ENCODE measurements around the gene NOXA1.

Gene NOXA1

GRCh38 chr9:137388589-137389427, 34.4 kb upstream of the NOXA1 start:
- no peak for DNase-seq

- DNase-seq = no peak
Measured at GRCh38 chr9:137389428-137389746, 33.8 kb upstream of the NOXA1 start.

DNA sequence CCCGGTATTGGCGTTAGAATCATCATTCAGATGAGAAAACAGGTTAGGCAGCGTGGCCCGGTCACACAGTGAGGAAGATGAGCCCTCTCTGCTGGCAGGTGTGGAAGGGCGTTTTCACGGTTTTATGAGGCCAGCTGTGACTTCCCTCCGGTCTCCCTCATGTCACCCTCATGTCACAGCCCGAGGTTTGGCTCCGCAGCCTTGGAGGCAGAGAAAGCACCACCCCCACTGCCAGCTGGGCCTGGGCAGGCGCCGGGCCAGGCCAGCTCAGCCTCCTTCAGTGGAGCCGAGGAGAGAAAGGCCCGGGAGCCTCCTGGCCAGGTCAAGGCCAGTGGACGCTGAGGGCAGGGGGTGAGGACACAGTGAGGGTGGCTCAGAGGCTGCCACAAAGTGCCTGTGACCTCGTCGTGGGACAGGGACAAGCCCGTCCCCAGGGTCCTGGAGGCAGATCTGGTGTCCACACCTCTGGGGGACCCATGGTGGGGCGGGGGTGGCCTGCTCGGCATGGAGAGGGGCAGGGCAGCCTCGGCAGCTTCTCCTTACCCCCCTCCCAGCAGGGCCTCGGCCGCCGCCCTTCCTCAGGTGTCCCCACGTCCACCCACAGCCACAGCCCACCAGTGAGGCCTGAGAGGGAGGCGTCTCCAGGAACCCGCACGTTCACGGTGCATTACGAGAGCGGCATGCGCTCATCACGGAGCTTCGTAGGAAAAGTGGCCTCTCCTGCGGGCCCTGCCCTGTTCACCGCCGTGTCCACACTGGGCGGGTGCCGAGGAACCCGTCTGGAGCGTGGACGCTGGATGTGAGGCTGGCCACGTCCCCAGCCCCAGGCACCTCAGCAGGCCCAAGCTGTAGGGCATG, 32.4 kb upstream of the NOXA1 start:
- DNase-seq = no peak

DNA sequence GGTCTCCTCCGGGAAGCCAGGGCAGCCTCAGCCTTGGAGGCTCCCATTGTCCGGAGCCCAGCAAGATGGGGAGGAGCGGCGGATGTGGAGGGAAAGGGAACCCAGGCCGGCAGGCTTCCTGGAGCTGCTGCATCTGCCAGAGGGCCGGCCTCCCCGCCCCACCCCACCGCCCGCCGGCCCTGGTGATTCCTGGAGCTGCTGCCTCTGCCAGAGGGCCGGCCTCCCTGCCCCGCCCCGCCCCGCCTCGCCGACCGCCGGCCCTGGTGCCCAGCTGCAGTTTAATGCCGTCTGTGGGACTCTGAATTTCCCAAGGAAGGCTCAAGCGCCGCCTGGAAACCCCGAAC, 31.8 kb upstream of the NOXA1 start:
- no peak for DNase-seq

GRCh38 chr9:137392232-137393007, 30.8 kb upstream of the NOXA1 start:
- no peak for DNase-seq

DNA sequence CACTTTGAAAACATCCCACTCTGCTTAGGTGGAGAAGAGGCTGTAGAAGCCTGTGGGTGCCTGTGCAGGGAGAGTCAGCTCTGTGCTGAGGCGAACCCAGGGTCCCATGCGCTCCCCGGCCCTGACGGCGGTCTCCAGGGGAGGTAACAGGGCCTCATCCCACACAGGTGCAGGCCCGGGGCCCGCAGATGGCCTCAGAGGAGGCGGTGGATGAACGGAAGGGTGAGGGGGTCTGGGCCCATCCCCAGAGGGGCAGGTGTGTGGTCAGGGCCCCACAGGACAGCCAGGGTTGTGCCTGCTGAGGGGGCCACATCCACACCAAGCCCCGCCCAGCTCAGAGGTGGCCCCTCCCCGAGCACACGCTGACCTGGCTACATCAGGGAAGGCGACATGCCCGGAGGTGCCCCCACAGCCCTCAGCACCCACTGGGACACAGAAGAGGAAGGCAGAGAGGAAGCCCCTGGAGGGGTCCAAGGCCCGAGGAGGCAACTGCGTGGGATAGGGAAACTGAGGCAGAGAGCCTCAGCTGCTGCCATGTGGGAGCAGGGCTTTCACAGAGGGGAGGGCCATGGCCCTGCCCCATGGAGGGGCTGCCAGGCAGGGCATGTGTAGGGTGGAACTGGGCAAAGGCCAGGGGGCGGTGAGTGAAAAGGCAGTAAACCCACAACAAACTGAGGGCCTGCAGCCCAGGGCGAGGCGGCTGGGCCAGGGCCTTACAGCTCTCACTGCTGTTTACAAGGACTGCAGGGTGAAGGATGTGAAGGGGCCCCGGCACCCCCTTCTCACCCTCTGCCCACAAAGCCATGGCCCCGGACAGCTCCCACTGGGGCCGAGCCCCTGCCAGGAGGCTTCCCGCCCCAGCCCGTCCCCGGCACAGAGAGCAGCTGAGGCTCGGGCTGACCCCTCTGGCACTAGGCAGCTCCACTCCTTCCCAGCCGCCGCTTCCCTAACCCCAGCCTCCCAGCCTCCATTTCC, 29.7 kb upstream of the NOXA1 start:
- DNase-seq = no peak

- no peak for DNase-seq
Measured at GRCh38 chr9:137394866-137395665, 28.1 kb upstream of the NOXA1 start.

GRCh38 chr9:137395666-137396010, 27.6 kb upstream of the NOXA1 start:
- DNase-seq = no peak

GRCh38 chr9:137396227-137396626, 27.0 kb upstream of the NOXA1 start:
- DNase-seq = no peak

DNA sequence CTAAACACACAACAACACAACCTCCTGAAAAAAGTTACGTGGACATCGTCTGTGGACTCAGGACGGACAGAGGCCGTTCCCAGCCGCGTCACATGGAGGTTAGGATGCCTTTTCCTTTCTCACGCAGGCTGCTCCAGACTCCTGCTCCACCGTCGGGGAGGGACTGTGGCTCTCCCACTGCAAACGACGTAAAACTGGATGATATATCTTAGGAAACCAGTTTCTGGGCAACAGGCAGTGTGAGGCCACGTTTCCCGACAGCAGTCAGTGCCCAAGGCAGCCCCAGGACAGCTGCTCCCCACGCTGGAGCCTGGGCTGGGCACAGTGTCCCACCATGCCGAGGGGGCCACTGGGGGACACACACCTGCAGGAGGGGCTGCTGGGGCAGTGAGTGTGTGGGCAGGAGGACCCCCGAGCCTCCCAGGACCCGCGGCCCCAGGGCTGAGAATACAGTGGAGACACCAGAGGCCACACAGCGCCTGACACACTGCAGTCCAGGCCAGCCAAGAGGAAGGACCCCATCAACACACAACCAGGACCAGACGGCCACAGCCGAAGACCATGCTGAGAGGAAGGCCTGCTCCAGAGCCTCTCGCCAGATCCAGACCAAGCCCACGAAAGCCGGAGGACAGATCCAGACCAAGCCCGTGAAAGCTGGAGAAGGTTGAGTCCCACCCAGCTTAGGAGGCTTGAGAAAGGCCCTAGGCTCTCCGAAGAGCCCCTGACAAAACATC, 26.4 kb upstream of the NOXA1 start:
- DNase-seq = no peak

DNA sequence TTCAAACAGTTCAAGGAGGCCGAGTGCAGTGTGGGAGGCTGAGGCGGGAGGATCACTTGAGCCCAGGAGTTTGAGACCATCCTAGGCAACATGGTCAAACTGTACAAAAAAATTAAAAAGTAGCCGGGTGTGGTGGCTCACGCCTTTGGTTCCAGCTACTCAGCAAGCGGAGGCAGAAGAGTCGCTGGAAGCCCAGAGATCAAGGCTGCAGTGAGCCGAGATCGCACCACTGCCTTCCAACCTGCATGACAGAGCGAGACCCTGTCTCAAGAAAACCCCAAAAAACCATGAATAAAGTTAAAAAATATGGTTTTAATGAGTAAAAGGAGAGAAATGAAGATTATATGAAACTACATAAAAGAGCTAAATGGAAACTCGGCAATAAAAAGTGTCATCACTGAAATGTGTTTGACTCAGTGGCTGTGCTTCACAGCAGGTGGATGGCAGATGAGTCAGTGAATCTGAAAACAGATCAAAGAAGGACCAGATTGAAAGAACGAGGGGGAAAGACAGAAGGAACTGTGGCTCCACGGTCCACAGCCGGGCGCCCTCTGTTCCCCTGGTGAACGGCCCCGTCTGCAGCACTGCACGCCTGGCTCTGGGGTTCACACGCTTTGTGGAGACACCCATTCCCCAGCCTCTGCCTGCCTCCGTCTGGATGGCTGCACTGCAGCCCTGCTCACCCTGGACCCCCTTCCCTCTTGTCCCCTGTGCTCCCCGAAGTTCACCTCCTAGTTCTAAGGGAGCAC, 25.3 kb upstream of the NOXA1 start:
- no peak for DNase-seq

- DNase-seq = no peak
Measured at GRCh38 chr9:137398561-137399468, 24.4 kb upstream of the NOXA1 start.

DNA sequence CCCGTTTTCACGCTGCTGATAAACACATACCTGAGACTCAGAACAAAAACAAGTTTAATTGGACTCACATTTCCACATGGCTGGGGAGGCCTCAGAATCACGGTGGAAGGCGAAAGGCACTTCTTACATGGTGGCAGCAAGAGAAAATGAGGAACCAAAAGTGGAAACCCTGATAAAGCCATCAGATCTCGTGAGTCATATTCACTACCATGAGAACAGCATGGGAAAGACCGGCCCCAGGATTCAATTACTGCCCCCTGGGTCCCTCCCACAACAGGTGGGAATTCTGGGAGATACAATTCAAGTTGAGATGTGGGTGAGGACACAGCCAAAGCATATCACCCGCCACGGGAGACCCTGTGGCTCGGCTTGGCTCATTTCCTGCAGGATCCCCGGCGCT, 20.4 kb upstream of the NOXA1 start:
- DNase-seq = no peak

DNA sequence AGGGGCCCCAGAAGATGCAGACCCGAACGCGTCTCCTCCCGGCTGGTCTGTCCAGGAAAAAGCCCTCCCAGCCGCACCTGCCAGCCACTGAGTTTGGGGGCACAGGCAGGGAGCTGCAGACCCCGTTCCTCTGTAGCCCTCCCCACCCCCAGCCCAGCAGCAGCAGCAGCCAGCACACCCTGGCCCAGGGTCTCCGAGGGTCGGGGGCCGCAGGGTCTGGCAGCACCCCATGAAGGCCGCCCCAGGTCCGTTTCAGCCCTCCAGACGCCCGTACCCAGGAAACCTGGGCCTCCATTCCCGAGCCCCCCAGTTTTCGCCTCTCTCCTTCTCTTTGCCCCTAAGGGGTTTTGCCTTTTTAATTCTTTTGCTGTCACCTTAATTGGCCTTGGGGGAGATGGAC, 19.9 kb upstream of the NOXA1 start:
- no peak for DNase-seq

DNA sequence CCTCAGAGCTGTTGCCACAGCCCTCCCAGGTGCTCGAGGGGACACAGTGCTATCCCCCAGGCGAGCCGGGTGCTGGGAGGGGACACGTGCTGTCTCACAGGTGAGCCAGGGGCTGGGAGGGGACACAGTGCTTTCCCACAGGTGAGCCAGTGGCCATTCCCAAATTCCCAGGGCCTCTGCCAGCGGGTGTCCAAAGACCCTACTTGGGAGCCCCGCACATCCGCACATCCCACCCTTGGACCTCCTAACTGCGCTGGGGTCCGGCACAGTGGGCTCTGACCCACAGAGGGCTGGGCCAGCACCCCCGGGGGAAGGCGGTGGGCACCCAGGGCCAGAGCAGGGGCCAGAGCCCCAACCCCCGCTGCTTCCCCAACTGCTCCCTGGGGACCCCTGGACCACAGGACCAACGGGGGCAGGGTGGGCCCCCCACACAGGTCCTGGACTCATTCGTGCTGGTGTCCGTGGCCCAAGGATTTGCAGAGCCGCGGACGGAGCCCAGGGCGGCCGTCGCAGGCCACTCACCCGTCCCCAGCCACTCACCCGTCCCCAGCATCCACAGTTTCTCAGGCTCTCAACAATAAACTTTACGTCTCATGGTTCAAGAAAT, 18.1 kb upstream of the NOXA1 start:
- no peak for DNase-seq

DNA sequence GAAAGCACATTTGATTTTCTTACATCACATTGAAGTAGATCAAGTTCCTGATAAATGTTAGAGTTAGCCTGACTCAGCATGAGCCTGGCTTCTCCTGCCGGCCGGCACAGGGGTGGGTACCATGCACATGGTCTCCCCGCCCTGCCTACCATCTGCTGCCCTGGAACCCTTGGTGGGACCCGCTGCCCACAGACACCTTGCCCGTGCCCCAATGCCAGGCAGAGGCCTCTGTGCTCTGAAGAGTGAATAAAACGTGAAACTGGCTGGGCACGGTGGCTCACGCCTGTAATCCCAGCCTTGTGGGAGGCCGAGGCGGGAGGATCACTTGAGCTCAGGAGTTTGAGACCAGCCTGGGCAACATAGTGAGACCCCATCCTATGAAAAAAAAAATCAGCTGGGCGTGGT, 17.5 kb upstream of the NOXA1 start:
- no peak for DNase-seq

DNA sequence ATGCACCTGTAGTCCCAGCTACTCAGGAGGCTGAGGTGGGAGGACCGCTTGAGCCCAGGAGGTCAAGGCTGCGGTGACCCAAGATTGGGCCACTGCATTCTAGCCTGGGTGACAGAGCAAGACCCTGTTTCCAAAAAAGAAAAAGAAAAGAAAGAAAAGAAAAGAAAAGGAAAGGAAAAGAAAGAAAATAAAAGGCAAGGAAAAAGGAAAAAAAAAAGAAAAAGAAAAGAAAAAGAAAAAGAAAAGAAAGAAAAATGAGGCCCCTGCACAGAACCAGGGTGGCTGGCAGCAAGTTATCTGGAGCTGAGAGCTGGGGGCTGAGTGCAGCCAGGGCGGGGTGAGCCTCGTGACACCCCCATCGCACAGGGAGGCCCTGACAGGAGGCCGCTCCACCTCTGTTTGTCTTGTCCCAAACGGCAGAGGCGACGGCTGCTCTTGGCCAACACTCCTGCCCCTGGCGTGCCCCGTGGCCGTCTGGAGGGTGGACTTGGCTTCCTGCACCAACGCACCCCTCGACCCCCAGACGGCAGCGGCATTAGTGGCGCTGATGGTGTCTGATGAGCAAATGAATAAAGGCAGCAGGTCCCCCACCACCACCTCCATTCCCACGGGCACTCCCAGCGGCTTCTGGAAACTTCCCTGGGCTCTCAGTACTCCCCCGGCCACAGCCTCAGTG, 17.0 kb upstream of the NOXA1 start:
- no peak for DNase-seq
